Mucosa of stomach (tissue), 1 donor: ENCODE results near the gene TCOF1.
A peak's percentile ranks its signal among the peaks of the same experiment; 100 is the strongest.

ENCODE experiments used
- H3K27me3 ChIP-seq: one replicate; pipeline ENCODE4 v1.7.0; 2013; ENCODE audit warnings: mild to moderate bottlenecking, low read length; ENCODE audit not compliant: control insufficient read depth, insufficient read depth
- H3K36me3 ChIP-seq: one replicate; pipeline ENCODE4 v1.7.0; 2013; ENCODE audit warnings: low read length; ENCODE audit not compliant: control insufficient read depth, insufficient read depth
- H3K4me1 ChIP-seq: one replicate; pipeline ENCODE4 v1.7.0; 2013; ENCODE audit warnings: mild to moderate bottlenecking, low read length; ENCODE audit not compliant: control insufficient read depth, insufficient read depth
- H3K4me3 ChIP-seq: one replicate; pipeline ENCODE4 v1.7.0; 2013; ENCODE audit warnings: low read length
- H3K9ac ChIP-seq: one replicate; pipeline ENCODE4 v1.7.0; 2013; ENCODE audit warnings: mild to moderate bottlenecking, low read length, moderate library complexity
- H3K9me3 ChIP-seq: one replicate; pipeline ENCODE4 v1.7.0; 2013; ENCODE audit warnings: mild to moderate bottlenecking, low read length, moderate library complexity; ENCODE audit not compliant: control insufficient read depth
- donor health status: Pancreatic carcinoma.

TCOF1 gene

GRCh38 chr5:150343994-150344631 lies 13.4 kb upstream of the TCOF1 start:
- Histone ChIP-seq H3K4me3 (no peak overlapping the region), H3K9ac (no peak overlapping the region), H3K4me1 (no peaks in the 10 kb centered on the region), H3K36me3 (no peaks in the 10 kb centered on the region), H3K9me3 (no peaks in the 10 kb centered on the region), H3K27me3 (no peaks in the 10 kb centered on the region)

DNA sequence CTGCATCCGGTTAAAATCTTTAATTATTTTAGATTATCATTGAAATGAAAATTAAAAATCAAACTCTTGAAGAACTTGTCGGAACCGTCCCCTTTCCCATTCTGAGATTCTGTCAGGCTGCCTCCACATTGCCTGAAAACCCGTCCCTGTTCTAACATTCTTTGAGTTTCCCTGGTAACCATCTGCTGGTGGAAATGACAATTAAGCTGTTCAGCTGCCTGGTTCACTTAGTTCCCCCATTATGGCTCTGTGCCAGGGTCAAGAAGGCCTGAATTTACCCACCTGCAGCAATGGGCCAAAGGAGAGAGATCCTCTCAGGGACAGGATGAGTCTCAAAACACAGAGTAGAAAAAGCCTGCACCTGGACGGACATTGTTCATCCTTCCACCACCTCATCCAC lies 11.8 kb upstream of the TCOF1 start:
- Histone ChIP-seq H3K4me1 (peaks cover 1% of the 10 kb centered on the region), H3K9ac (no peak overlapping the region), H3K4me3 (no peak overlapping the region), H3K36me3 (no peaks in the 10 kb centered on the region), H3K9me3 (no peaks in the 10 kb centered on the region), H3K27me3 (no peaks in the 10 kb centered on the region)

DNA sequence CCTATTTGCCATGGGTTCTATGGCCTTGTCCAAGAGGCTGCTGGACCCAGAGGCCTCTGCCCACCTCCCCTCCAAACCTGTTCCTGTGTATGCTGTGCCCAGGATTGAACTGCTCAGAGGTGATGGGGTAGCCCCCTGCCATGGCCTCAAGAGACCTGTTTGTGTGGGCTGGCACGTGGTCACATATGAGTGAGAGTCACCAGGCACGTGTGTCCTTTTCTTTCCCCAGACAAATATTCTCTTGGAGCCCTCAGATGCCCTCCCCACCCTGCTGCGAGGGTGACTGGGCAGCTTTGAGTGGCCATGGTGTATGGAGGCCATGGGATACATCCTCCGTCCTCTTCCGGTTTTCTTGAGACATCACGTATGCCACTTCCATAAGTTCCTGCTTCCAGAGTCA lies 10.9 kb upstream of the TCOF1 start:
- peaks cover 4% of the 10 kb centered on the region for H3K4me1 ChIP-seq
- no peak overlapping the region for H3K9ac ChIP-seq
- H3K36me3 ChIP-seq: no peaks in the 10 kb centered on the region
- no peaks in the 10 kb centered on the region for H3K27me3 ChIP-seq
- no peaks in the 10 kb centered on the region for H3K9me3 ChIP-seq
- no peak overlapping the region for H3K4me3 ChIP-seq

GRCh38 chr5:150347003-150347402 lies 10.5 kb upstream of the TCOF1 start:
- no peak overlapping the region for H3K4me3 ChIP-seq
- H3K4me1 ChIP-seq: peaks cover 4% of the 10 kb centered on the region
- H3K27me3 ChIP-seq: no peaks in the 10 kb centered on the region
- no peaks in the 10 kb centered on the region for H3K36me3 ChIP-seq
- no peak overlapping the region for H3K9ac ChIP-seq
- H3K9me3 ChIP-seq: no peaks in the 10 kb centered on the region

DNA sequence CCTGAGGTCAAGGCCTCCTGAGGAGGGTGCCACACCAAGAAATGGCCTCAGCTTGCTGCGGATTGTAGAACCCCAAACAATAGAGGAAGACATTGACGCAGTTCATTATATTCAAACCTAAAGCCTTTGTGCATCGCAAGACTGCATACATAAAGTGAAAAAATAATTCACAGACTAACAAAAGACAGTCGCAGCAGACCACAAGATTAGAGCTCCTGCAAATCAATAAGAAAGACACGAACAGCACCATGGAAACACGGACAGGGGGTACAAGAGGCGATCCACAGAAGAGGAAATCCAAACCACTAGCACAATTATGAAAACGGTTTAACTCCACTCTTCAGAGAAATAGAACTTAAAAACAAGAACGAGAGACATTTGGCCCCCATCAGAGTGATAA lies 10.0 kb upstream of the TCOF1 start:
- Histone ChIP-seq H3K9ac (no peak overlapping the region), H3K4me1 (peaks cover 4% of the 10 kb centered on the region), H3K27me3 (no peaks in the 10 kb centered on the region), H3K36me3 (no peaks in the 10 kb centered on the region), H3K4me3 (no peak overlapping the region), H3K9me3 (no peaks in the 10 kb centered on the region)

- H3K4me3 ChIP-seq: no peak overlapping the region
- no peak overlapping the region for H3K9ac ChIP-seq
- H3K36me3 ChIP-seq: no peaks in the 10 kb centered on the region
- no peaks in the 10 kb centered on the region for H3K9me3 ChIP-seq
- no peaks in the 10 kb centered on the region for H3K27me3 ChIP-seq
- peaks cover 4% of the 10 kb centered on the region for H3K4me1 ChIP-seq
These were observed 7.7 kb upstream of the TCOF1 start for GRCh38 chr5:150349681-150350275.

- no peak overlapping the region for H3K4me3 ChIP-seq
- peaks cover 4% of the 10 kb centered on the region for H3K4me1 ChIP-seq
- H3K9me3 ChIP-seq: no peaks in the 10 kb centered on the region
- H3K36me3 ChIP-seq: no peaks in the 10 kb centered on the region
- H3K27me3 ChIP-seq: no peaks in the 10 kb centered on the region
- no peak overlapping the region for H3K9ac ChIP-seq
These were observed 6.8 kb upstream of the TCOF1 start for GRCh38 chr5:150350524-150351344.

GRCh38 chr5:150352244-150353031 lies 5.1 kb upstream of the TCOF1 start:
- Histone ChIP-seq H3K36me3 (no peaks in the 10 kb centered on the region), H3K27me3 (no peaks in the 10 kb centered on the region), H3K4me1 (peaks cover 11% of the 10 kb centered on the region), H3K4me3 (no peak overlapping the region), H3K9me3 (no peaks in the 10 kb centered on the region), H3K9ac (no peak overlapping the region)

DNA sequence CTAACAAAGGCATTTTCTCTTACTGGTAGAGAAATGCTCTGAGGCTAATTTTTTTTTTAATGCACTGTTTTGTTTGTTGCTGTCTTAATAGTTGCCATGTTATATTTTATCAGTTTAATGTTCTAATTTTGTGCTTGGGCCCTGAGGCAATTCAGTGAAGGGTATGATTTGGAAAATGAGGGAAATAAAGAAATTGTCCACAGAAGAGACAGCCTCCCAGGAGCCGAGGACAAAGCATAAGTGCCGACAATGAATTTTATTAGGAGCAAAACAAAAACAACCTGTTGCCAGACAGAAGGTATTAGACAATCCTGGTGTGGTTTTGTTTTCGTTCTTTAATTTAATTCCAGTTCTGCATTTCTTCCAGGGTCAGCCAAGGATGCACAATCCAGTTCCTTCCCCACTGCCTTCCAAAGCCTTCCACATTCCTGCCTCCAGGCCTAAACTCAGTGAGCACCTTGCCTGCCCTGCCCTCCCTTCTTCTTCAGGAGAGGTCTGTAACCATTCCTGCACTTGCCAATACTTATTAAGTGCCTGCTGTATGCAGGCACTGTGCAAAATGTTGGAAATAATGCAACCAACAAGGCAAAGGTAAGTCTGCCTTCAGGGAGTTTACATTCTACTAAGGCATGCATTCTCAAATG lies 4.3 kb upstream of the TCOF1 start:
- H3K4me3 ChIP-seq: no peak overlapping the region
- no peaks in the 10 kb centered on the region for H3K9me3 ChIP-seq
- no peaks in the 10 kb centered on the region for H3K27me3 ChIP-seq
- H3K36me3 ChIP-seq: no peaks in the 10 kb centered on the region
- no peak overlapping the region for H3K9ac ChIP-seq
- peaks cover 12% of the 10 kb centered on the region for H3K4me1 ChIP-seq

GRCh38 chr5:150355791-150356190 lies 1.7 kb upstream of the TCOF1 start:
- peaks cover 17% of the 10 kb centered on the region for H3K4me1 ChIP-seq
- no peaks in the 10 kb centered on the region for H3K36me3 ChIP-seq
- no peaks in the 10 kb centered on the region for H3K9me3 ChIP-seq
- H3K27me3 ChIP-seq: no peaks in the 10 kb centered on the region
- H3K4me3 ChIP-seq: no peak overlapping the region
- H3K9ac ChIP-seq: no peak overlapping the region

GRCh38 chr5:150356575-150357294 lies 762 bp upstream of the TCOF1 start:
- Histone ChIP-seq H3K9me3 (no peaks in the 10 kb centered on the region), H3K9ac (peak overlapping the region; percentile 71), H3K4me1 (peaks cover 15% of the 10 kb centered on the region), H3K27me3 (no peaks in the 10 kb centered on the region), H3K36me3 (peaks cover 6% of the 10 kb centered on the region), H3K4me3 (peak overlapping the region; percentile 68)
